ENCODE results near the gene CFAP61.

Gene CFAP61

GRCh38 chr20:20331156-20331555 lies 278.8 kb downstream of the CFAP61 start:
- no peaks in the 10 kb centered on the region for H3K4me1 ChIP-seq (ENCODE audit: control insufficient read depth, insufficient read depth, low read depth, low read length)
- no peak overlapping the region for H3K27ac ChIP-seq (ENCODE audit: low read length, poor library complexity, severe bottlenecking)
- no peak overlapping the region for H3K14ac ChIP-seq (ENCODE audit: low read length in 2 of 2)
- H4K91ac ChIP-seq (ENCODE audit: low read length), result no peak overlapping the region
- no peak overlapping the region for H3K4me3 ChIP-seq (ENCODE audit: insufficient read depth in 1 of 2, low read depth in 1 of 2, low read length in 2 of 2)
- no peak overlapping the region for H2BK12ac ChIP-seq (ENCODE audit: low read length in 2 of 2)
- no peak for DNase-seq
- no CpG with 5 or more reads among the region's 1 CpG for WGBS
- H2AK5ac ChIP-seq (ENCODE audit: low read length, severe bottlenecking), result no peak overlapping the region
- no peak overlapping the region for H3K18ac ChIP-seq (ENCODE audit: low read depth in 1 of 2, low read length in 2 of 2)
- H4K8ac ChIP-seq (ENCODE audit: low read length), result no peak overlapping the region
- H2BK120ac ChIP-seq (ENCODE audit: low read depth, low read length), result no peak overlapping the region
- no peaks in the 10 kb centered on the region for H3K36me3 ChIP-seq (ENCODE audit: control insufficient read depth in 1 of 2, insufficient read depth in 2 of 2, low read depth in 1 of 2, low read length in 2 of 2)
- no peak overlapping the region for H3K23ac ChIP-seq (ENCODE audit: low read length in 2 of 2)
- H3K9ac ChIP-seq (ENCODE audit: low read length), result no peak overlapping the region
- no peak overlapping the region for H2AFZ ChIP-seq (ENCODE audit: low read depth, low read length)
- no peaks in the 10 kb centered on the region for H3K9me3 ChIP-seq (ENCODE audit: control insufficient read depth, low read length)
- H2BK5ac ChIP-seq (ENCODE audit: low read depth, low read length, poor library complexity, severe bottlenecking), result no peak overlapping the region
- no peak overlapping the region for H3K4me2 ChIP-seq (ENCODE audit: low read length, poor library complexity, severe bottlenecking)
- no peak overlapping the region for H3K4ac ChIP-seq (ENCODE audit: low read depth in 1 of 2, low read length in 2 of 2)
- peaks cover 0 to 14% of the 10 kb centered on the region in 2 experiments for H3K27me3 ChIP-seq (ENCODE audit: control insufficient read depth in 1 of 2, insufficient read depth in 1 of 2, low read length in 2 of 2)
- no peaks in the 10 kb centered on the region for H3K79me1 ChIP-seq (replicated peaks; ENCODE audit: low read length, poor library complexity, severe bottlenecking)
- no peak overlapping the region for H2BK15ac ChIP-seq (ENCODE audit: low read depth, poor library complexity, severe bottlenecking)

GRCh38 chr20:20331817-20332216 lies 279.5 kb downstream of the CFAP61 start:
- no peak overlapping the region for H4K91ac ChIP-seq (ENCODE audit: low read length)
- no peak overlapping the region for H3K27ac ChIP-seq (ENCODE audit: low read length, poor library complexity, severe bottlenecking)
- no peaks in the 10 kb centered on the region for H3K36me3 ChIP-seq (ENCODE audit: control insufficient read depth in 1 of 2, insufficient read depth in 2 of 2, low read depth in 1 of 2, low read length in 2 of 2)
- H3K18ac ChIP-seq (ENCODE audit: low read depth in 1 of 2, low read length in 2 of 2), result no peak overlapping the region
- H3K4ac ChIP-seq (ENCODE audit: low read depth in 1 of 2, low read length in 2 of 2), result no peak overlapping the region
- no peak overlapping the region for H2BK5ac ChIP-seq (ENCODE audit: low read depth, low read length, poor library complexity, severe bottlenecking)
- H2BK12ac ChIP-seq (ENCODE audit: low read length in 2 of 2), result no peak overlapping the region
- H4K8ac ChIP-seq (ENCODE audit: low read length), result no peak overlapping the region
- peaks cover 0 to 14% of the 10 kb centered on the region in 2 experiments for H3K27me3 ChIP-seq (ENCODE audit: control insufficient read depth in 1 of 2, insufficient read depth in 1 of 2, low read length in 2 of 2)
- no peak overlapping the region for H3K14ac ChIP-seq (ENCODE audit: low read length in 2 of 2)
- no peak for DNase-seq
- peaks cover under 1% of the 10 kb centered on the region for H3K9me3 ChIP-seq (ENCODE audit: control insufficient read depth, low read length)
- no peaks in the 10 kb centered on the region for H3K79me1 ChIP-seq (replicated peaks; ENCODE audit: low read length, poor library complexity, severe bottlenecking)
- H2BK15ac ChIP-seq (ENCODE audit: low read depth, poor library complexity, severe bottlenecking), result no peak overlapping the region
- no peak overlapping the region for H2BK120ac ChIP-seq (ENCODE audit: low read depth, low read length)
- WGBS, result 90% methylated on average over 2 of the region's 2 CpGs
- no peak overlapping the region for H3K23ac ChIP-seq (ENCODE audit: low read length in 2 of 2)
- no peak overlapping the region for H3K4me3 ChIP-seq (ENCODE audit: insufficient read depth in 1 of 2, low read depth in 1 of 2, low read length in 2 of 2)
- H2AK5ac ChIP-seq (ENCODE audit: low read length, severe bottlenecking), result no peak overlapping the region
- no peak overlapping the region for H2AFZ ChIP-seq (ENCODE audit: low read depth, low read length)
- H3K4me2 ChIP-seq (ENCODE audit: low read length, poor library complexity, severe bottlenecking), result no peak overlapping the region
- H3K4me1 ChIP-seq (ENCODE audit: control insufficient read depth, insufficient read depth, low read depth, low read length), result no peaks in the 10 kb centered on the region
- no peak overlapping the region for H3K9ac ChIP-seq (ENCODE audit: low read length)

- WGBS, result 67% methylated on average over 6 of the region's 6 CpGs
- H2AFZ ChIP-seq (ENCODE audit: low read depth, low read length), result no peak overlapping the region
These were observed 281.5 kb downstream of the CFAP61 start for GRCh38 chr20:20333866-20334265.

GRCh38 chr20:20334489-20334888 lies 282.2 kb downstream of the CFAP61 start:
- peaks cover 0 to 14% of the 10 kb centered on the region in 2 experiments for H3K27me3 ChIP-seq (ENCODE audit: control insufficient read depth in 1 of 2, insufficient read depth in 1 of 2, low read length in 2 of 2)
- H2BK12ac ChIP-seq (ENCODE audit: low read length in 2 of 2), result no peak overlapping the region
- H3K4me2 ChIP-seq (ENCODE audit: low read length, poor library complexity, severe bottlenecking), result no peak overlapping the region
- H3K4me1 ChIP-seq (ENCODE audit: control insufficient read depth, insufficient read depth, low read depth, low read length), result no peaks in the 10 kb centered on the region
- no peak overlapping the region for H2AK5ac ChIP-seq (ENCODE audit: low read length, severe bottlenecking)
- no peak overlapping the region for H2BK15ac ChIP-seq (ENCODE audit: low read depth, poor library complexity, severe bottlenecking)
- H3K79me1 ChIP-seq (replicated peaks; ENCODE audit: low read length, poor library complexity, severe bottlenecking), result no peaks in the 10 kb centered on the region
- no peaks in the 10 kb centered on the region for H3K36me3 ChIP-seq (ENCODE audit: control insufficient read depth in 1 of 2, insufficient read depth in 2 of 2, low read depth in 1 of 2, low read length in 2 of 2)
- WGBS, result 61% methylated on average over 5 of the region's 5 CpGs
- no peak overlapping the region for H2AFZ ChIP-seq (ENCODE audit: low read depth, low read length)
- H3K4me3 ChIP-seq (ENCODE audit: insufficient read depth in 1 of 2, low read depth in 1 of 2, low read length in 2 of 2), result no peak overlapping the region
- no peak overlapping the region for H4K91ac ChIP-seq (ENCODE audit: low read length)
- no peak overlapping the region for H3K23ac ChIP-seq (ENCODE audit: low read length in 2 of 2)
- H3K18ac ChIP-seq (ENCODE audit: low read depth in 1 of 2, low read length in 2 of 2), result no peak overlapping the region
- DNase-seq, result no peak
- no peak overlapping the region for H4K8ac ChIP-seq (ENCODE audit: low read length)
- H3K4ac ChIP-seq (ENCODE audit: low read depth in 1 of 2, low read length in 2 of 2), result no peak overlapping the region
- no peak overlapping the region for H2BK120ac ChIP-seq (ENCODE audit: low read depth, low read length)
- no peak overlapping the region for H2BK5ac ChIP-seq (ENCODE audit: low read depth, low read length, poor library complexity, severe bottlenecking)
- H3K27ac ChIP-seq (ENCODE audit: low read length, poor library complexity, severe bottlenecking), result no peak overlapping the region
- peaks cover 3% of the 10 kb centered on the region for H3K9me3 ChIP-seq (ENCODE audit: control insufficient read depth, low read length)
- no peak overlapping the region for H3K14ac ChIP-seq (ENCODE audit: low read length in 2 of 2)
- H3K9ac ChIP-seq (ENCODE audit: low read length), result no peak overlapping the region

More at GRCh38 chr20:20333866-20334265, 281.5 kb downstream of the CFAP61 start:
- Histone ChIP-seq H3K14ac (ENCODE audit: low read length in 2 of 2) (no peak overlapping the region), H3K79me1 (replicated peaks; ENCODE audit: low read length, poor library complexity, severe bottlenecking) (no peaks in the 10 kb centered on the region), H3K4me1 (ENCODE audit: control insufficient read depth, insufficient read depth, low read depth, low read length) (no peaks in the 10 kb centered on the region), H4K91ac (ENCODE audit: low read length) (no peak overlapping the region), H3K4ac (ENCODE audit: low read depth in 1 of 2, low read length in 2 of 2) (no peak overlapping the region), H3K27ac (ENCODE audit: low read length, poor library complexity, severe bottlenecking) (no peak overlapping the region), H2AK5ac (ENCODE audit: low read length, severe bottlenecking) (no peak overlapping the region), H2BK12ac (ENCODE audit: low read length in 2 of 2) (no peak overlapping the region), H3K9me3 (ENCODE audit: control insufficient read depth, low read length) (peaks cover 3% of the 10 kb centered on the region), H3K18ac (ENCODE audit: low read depth in 1 of 2, low read length in 2 of 2) (no peak overlapping the region), H4K8ac (ENCODE audit: low read length) (no peak overlapping the region), H3K9ac (ENCODE audit: low read length) (no peak overlapping the region), H3K4me2 (ENCODE audit: low read length, poor library complexity, severe bottlenecking) (no peak overlapping the region), H3K27me3 (ENCODE audit: control insufficient read depth in 1 of 2, insufficient read depth in 1 of 2, low read length in 2 of 2) (peaks cover 0 to 14% of the 10 kb centered on the region in 2 experiments), H2BK15ac (ENCODE audit: low read depth, poor library complexity, severe bottlenecking) (no peak overlapping the region), H3K23ac (ENCODE audit: low read length in 2 of 2) (no peak overlapping the region), H2BK5ac (ENCODE audit: low read depth, low read length, poor library complexity, severe bottlenecking) (no peak overlapping the region), H2BK120ac (ENCODE audit: low read depth, low read length) (no peak overlapping the region), H3K4me3 (ENCODE audit: insufficient read depth in 1 of 2, low read depth in 1 of 2, low read length in 2 of 2) (no peak overlapping the region), H3K36me3 (ENCODE audit: control insufficient read depth in 1 of 2, insufficient read depth in 2 of 2, low read depth in 1 of 2, low read length in 2 of 2) (no peaks in the 10 kb centered on the region)
- DNase-seq, result no peak
